Caki2 (cell line): ENCODE data around the gene FGF16. TPM values are rescaled to one million over a fixed set of nuclear protein-coding genes. Genes with fewer than 3 reads are reported as not detected.
"Not testable (repeated sequence)": the region's sequence is repeated elsewhere in the genome, so short reads cannot be mapped to it uniquely, and the experiment has no call there.

Experiments used
- DNase-seq: peaks from one replicate; pipeline ENCODE4 v3.0.0-alpha.2; 2015; ENCODE audit warnings: low read depth
- in situ Hi-C: cut with HindIII; loops from 2 replicates; pipeline ENCODE4 v1.10.0; 2016; ENCODE audit warnings: low sequenced_read_pairs, low pct_unique_long_range_greater_than_20kb, mixed read lengths
- total RNA-seq: library from RNA; depleted of rRNA; stranded (reverse); fragments of >200 nt; shearing (Covaris generic); gene quantifications from 2 replicates; pipeline ENCODE4 v1.2.3, GENCODE V29; 2014; ENCODE audit warnings: low replicate concordance; rRNA removed

FGF16 gene
- total RNA-seq: not detected in 2 replicates

GRCh38 chrX:77446908-77447652, at the start of gene FGF16:
Gene FGF16 (plus strand): TSS chrX:77447389. CDS start chrX:77447675, 286 bp downstream.
- in situ Hi-C loops: no loop called here
- no peak for DNase-seq

GRCh38 chrX:77398330-77398954, 48.7 kb upstream of the FGF16 start:
- in situ Hi-C loops: no loop called here
- DNase-seq: no peak

- no peak for DNase-seq
- in situ Hi-C loops: no loop called here
These were observed 42.8 kb upstream of the FGF16 start for GRCh38 chrX:77404419-77404818.

GRCh38 chrX:77407821-77408220, 39.4 kb upstream of the FGF16 start:
- in situ Hi-C loops, DNase-seq: not testable (repeated sequence)

GRCh38 chrX:77412631-77413030, 34.6 kb upstream of the FGF16 start:
- in situ Hi-C loops: no loop called here
- DNase-seq: no peak

- in situ Hi-C loops: no loop called here
These were observed 32.0 kb upstream of the FGF16 start for GRCh38 chrX:77415161-77415560.

GRCh38 chrX:77415882-77416281, 31.3 kb upstream of the FGF16 start:
- in situ Hi-C loops: no loop called here
- DNase-seq: no peak

More at GRCh38 chrX:77415161-77415560, 32.0 kb upstream of the FGF16 start:
- DNase-seq: no peak

DNA sequence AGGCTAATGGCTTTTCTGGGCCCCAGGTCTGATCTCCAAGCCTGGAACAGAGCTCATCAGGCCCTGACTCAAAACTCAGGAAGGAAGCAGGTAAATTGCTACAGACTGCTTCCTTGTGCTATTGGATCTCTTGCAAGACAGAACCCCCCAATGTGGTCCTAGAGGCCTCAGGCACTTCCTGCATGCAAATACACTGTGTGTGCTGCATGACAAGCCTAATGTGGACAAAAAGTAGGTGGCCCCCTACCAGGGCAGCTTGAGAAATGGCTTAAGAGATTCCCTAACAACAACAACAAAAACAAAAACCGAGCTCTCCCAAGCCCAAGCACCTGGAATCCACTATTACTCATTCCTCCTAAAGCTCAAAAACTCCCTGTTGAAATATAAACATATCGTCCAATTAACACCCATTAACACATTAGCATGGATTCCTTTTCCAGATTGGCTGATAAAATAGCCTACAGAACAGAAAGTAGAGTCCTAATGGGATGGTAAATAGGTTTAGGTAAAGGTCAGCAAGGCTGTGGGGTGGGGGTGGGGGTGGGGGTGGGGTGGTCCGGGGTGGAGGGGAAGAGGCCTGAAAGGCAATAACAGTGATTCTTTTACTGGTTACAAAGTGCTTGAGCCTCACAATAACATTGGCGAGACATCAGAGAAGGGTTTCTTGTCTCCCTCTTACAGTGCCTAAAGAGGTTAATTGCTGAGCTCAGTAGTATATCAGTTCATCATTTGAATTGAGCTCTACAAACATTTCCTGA, 24.1 kb upstream of the FGF16 start:
- in situ Hi-C loops: no loop called here
- no peak for DNase-seq

GRCh38 chrX:77426811-77427210, 20.4 kb upstream of the FGF16 start:
- in situ Hi-C loops: no loop called here
- no peak for DNase-seq

GRCh38 chrX:77427611-77428010, 19.6 kb upstream of the FGF16 start:
- in situ Hi-C loops: no loop called here
- no peak for DNase-seq

DNA sequence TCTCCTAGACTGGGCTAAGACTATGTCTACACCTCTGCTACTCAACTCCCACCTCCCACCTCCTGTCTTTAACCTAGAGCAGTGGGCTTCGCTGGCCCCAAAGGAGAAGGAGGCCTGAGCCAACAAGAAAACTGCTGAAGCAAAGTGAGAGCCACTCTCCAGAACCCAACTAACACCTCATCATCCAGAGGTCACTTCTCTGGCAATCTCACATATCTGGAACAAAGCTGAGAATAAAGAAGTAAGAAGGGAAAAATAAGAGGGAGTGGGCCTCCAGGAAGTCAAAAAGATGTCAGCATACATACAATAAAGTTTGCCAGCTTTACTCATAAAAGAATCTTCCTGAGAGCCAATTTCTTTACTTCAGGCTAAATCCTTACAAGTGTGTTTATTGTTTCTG, 18.6 kb upstream of the FGF16 start:
- in situ Hi-C loops: no loop called here
- no peak for DNase-seq

DNA sequence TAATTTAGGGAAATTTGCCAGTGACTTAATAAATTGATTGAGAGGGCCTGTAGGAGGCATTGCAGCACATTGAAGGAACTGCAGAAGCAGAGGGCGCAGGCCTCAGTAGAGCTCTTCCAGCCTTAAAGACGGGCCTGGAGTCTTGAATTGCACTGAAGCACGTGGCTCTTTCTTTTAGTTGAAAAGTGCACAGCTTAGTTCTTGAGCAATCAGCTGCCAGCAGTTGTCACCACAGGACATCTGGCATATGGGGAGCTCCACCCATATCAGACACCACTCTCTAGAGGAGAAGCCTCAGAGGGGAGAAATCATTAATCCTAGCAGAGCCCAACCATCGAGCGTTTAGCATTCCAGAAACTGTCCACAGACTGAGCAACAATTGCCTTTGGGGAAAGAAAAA, 16.0 kb upstream of the FGF16 start:
- no peak for DNase-seq
- in situ Hi-C loops: no loop called here

DNA sequence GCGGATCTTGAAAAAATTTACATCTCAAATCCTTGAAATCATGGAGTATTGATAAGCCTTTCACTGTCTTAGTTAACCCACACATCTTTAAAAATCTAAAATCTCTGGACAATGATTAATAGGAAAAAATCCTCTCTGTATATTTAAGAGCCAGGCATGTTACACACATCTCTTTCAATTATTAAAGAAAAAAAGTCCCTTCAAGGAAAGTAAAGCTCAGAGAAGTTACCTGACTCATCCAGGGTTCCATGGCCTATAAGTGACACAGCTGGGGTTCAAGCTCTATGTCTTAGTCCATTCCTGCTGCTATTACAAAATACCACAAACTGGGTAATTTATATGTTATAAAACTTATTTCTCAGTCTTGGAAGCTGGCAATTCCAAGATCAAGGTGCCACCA, 14.2 kb upstream of the FGF16 start:
- in situ Hi-C loops: no loop called here
- DNase-seq: no peak

- in situ Hi-C loops: no loop called here
These were observed 12.2 kb upstream of the FGF16 start for GRCh38 chrX:77434962-77435361.

DNA sequence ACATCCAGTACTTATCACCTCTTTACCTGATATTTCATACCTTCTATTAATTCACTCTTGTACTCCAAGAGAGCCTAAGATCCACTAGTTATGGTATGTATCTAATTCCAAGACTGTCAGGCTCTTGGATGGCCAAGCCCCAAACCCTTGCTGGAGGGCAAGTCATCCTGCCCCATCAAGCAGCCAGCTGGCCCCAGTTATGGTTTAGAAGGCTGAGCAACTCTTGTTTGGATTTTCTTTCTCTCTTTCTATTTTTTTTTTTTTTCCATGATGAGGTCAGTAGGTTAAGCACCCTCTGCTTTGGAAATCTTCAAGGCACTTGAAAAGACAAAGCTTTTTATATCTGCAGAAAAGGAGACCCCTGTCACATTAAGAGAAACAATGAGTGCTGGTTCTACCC, 10.9 kb upstream of the FGF16 start:
- no peak for DNase-seq
- in situ Hi-C loops: no loop called here

More at GRCh38 chrX:77434962-77435361, 12.2 kb upstream of the FGF16 start:
- no peak for DNase-seq

- in situ Hi-C loops: no loop called here
- DNase-seq: no peak
These were observed 10.5 kb upstream of the FGF16 start for GRCh38 chrX:77436682-77437081.

DNA sequence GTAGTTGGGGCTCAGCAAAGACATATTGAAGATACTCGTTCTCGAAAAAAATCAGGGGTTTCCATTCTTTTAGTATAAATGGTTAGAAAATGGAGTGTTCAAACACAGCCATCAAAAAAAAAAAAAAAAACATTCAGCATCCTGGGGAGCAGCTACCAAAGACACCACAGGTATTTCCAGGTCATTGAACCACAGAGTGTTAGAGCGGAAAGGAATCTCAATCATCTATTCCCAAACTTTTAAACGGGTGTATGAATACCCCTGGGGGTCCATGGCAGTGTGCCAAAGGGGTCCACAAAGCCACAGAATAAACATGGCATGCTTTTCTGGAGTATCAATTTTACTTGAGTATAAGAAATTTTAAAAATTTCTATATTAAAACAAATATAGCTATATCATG, 6.9 kb upstream of the FGF16 start:
- no peak for DNase-seq
- in situ Hi-C loops: no loop called here

DNA sequence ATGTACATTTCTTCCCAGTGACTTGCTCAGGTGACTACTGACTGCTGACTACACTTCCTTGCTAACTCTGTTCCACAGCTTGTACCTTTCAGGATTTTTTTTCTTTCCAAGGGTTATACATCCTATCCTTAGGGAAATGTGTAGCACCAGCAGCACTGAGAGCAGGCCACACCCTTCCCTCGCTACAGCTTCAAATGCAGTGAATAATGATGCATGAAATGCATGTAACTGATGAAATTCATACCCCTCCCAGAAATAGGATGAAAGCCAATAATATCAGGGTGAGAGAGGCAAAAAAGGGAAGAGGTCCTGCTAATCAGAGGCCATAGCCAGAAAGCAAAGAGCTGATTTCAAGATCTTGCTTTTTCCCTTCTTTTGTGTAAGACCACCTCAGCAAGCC, 6.2 kb upstream of the FGF16 start:
- in situ Hi-C loops: no loop called here
- no peak for DNase-seq

GRCh38 chrX:77441479-77441878, 5.7 kb upstream of the FGF16 start:
- no peak for DNase-seq
- in situ Hi-C loops: no loop called here
